GM12801 (cell line): ENCODE data around the gene GNAQ.

Experiments used
- CTCF ChIP-seq: IDR thresholded peaks from one replicate; pipeline ENCODE4 v1.5.1; 2011; ENCODE audit warnings: control low read depth; ENCODE audit not compliant: insufficient read length; ENCODE audit errors: extremely low read depth

Gene GNAQ

GRCh38 chr9:78023003-78023741 lies 8.4 kb downstream of the GNAQ start:
- no peak for TF ChIP-seq CTCF

GRCh38 chr9:78021697-78022096 lies 9.9 kb downstream of the GNAQ start:
- no peak for TF ChIP-seq CTCF

- no peak for TF ChIP-seq CTCF
These were observed 14.4 kb downstream of the GNAQ start for GRCh38 chr9:78017190-78017693.

GRCh38 chr9:78015241-78015640 lies 16.4 kb downstream of the GNAQ start:
- no peak for TF ChIP-seq CTCF

- TF ChIP-seq CTCF = no peak
These were observed 16.8 kb downstream of the GNAQ start for GRCh38 chr9:78014776-78015175.

GRCh38 chr9:78013934-78014333 lies 17.7 kb downstream of the GNAQ start:
- no peak for TF ChIP-seq CTCF

GRCh38 chr9:78011049-78011448 lies 20.6 kb downstream of the GNAQ start:
- TF ChIP-seq CTCF = no peak

GRCh38 chr9:78010445-78010844 lies 21.2 kb downstream of the GNAQ start:
- no peak for TF ChIP-seq CTCF
